ENCODE measurements around the gene FGFR2.

DNA sequence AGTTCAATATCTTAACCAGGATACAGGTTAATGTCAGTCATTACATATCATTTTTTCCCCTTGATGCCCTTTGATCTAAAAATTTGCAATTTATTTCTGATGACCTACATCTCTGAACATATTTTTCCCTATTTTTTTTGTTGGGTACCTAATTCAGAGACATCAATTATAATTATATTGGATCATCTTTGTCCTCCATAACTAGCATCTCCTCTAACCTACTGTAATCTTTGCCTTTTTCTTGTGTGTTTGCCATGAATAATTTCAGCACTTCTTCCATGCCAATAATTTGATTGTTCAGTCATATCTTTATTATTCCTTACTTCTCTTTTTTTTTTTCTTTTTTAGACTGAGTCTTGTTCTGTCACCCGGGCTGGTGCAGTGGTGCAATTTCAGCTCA is 39.2 kb upstream of the FGFR2 start:
- TF ChIP-seq, protein P1, sequence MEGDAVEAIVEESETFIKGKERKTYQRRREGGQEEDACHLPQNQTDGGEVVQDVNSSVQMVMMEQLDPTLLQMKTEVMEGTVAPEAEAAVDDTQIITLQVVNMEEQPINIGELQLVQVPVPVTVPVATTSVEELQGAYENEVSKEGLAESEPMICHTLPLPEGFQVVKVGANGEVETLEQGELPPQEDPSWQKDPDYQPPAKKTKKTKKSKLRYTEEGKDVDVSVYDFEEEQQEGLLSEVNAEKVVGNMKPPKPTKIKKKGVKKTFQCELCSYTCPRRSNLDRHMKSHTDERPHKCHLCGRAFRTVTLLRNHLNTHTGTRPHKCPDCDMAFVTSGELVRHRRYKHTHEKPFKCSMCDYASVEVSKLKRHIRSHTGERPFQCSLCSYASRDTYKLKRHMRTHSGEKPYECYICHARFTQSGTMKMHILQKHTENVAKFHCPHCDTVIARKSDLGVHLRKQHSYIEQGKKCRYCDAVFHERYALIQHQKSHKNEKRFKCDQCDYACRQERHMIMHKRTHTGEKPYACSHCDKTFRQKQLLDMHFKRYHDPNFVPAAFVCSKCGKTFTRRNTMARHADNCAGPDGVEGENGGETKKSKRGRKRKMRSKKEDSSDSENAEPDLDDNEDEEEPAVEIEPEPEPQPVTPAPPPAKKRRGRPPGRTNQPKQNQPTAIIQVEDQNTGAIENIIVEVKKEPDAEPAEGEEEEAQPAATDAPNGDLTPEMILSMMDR (IDR thresholded peaks at IDR 0.05), result no peak
- no peak for TF ChIP-seq POLR2A (IDR thresholded peaks at IDR 0.05)
